Lower leg skin (tissue), 4 donors: Measurements from ENCODE around the gene JPH3. TPM values are rescaled to one million over a fixed set of nuclear protein-coding genes. Genes with fewer than 3 reads are reported as not detected.

Experiments
- DNase-seq, 2 donors: peaks; one replicate each; pipeline ENCODE4 v3.0.0-alpha.2; 2019; ENCODE audit warnings: low spot score in 2 of 2
- H3K4me3 ChIP-seq: fragments of 200-600 bp; sonication (generic); 2 replicates; pipeline ENCODE4 v1.5.1; 2017; ENCODE audit warnings: mild to moderate bottlenecking, low read depth; ENCODE audit not compliant: poor library complexity, severe bottlenecking
- CTCF ChIP-seq, 3 donors: fragments of 450-650 bp; IDR thresholded peaks; one replicate each; pipeline ENCODE4 v1.5.1; 2016; ENCODE audit warnings: antibody characterized with exemption in 3 of 3, mild to moderate bottlenecking in 3 of 3, moderate library complexity in 2 of 3
- POLR2A ChIP-seq, 2 donors: fragments of 450-650 bp; IDR thresholded peaks; one replicate each; pipeline ENCODE4 v1.6.1; 2016 to 2017; ENCODE audit warnings: antibody characterized with exemption in 2 of 2, mild to moderate bottlenecking in 1 of 2, moderate library complexity in 1 of 2
- WGBS, 2 donors: methylation state at CpG; one replicate each; pipeline ENCODE4 v1.1.5; 2018; 5-methylcytosine and 5-hydroxymethylcytosine counted together
- intact Hi-C: fragments of 100-400 bp; cut with DNase I; formaldehyde crosslinking; loops from one replicate; pipeline ENCODE4 v1.15.0; 2023; ENCODE audit warnings: low total_unique reads
- total RNA-seq, 4 donors: library from RNA; depleted of rRNA; stranded (reverse); fragments of >200 nt; gene quantifications; one replicate each; pipeline ENCODE4 v1.1.0, GENCODE V29; 2016

Gene JPH3
- total RNA-seq, 4 donors from 2014 or later, result not detected

GRCh38 chr16:87621550-87621829 lies 19.2 kb downstream of the JPH3 start:
- no peak for DNase-seq
- no peak overlapping the region for H3K4me3 ChIP-seq
- intact Hi-C loops, result no loop called here

GRCh38 chr16:87621976-87622713 lies 19.8 kb downstream of the JPH3 start:
- TF ChIP-seq POLR2A (IDR thresholded peaks at IDR 0.05), result no peak
- TF ChIP-seq CTCF (IDR thresholded peaks at IDR 0.05), result no peak
- 57 to 68% methylated on average over 13 to 15 of the region's 15 CpGs for WGBS, 2 donors
- H3K4me3 ChIP-seq, result no peak overlapping the region
- intact Hi-C loops, result no loop called here
- no peak for DNase-seq

More at GRCh38 chr16:87621550-87621829, 19.2 kb downstream of the JPH3 start:
- TF ChIP-seq POLR2A (IDR thresholded peaks at IDR 0.05), result no peak
- no peak for TF ChIP-seq CTCF (IDR thresholded peaks at IDR 0.05)
- 58 to 59% methylated on average over 3 to 8 of the region's 8 CpGs for WGBS, 2 donors

- DNase-seq, result no peak
- TF ChIP-seq CTCF (IDR thresholded peaks at IDR 0.05) (no peak), POLR2A (IDR thresholded peaks at IDR 0.05) (no peak)
- 85 to 89% methylated on average over 7 to 8 of the region's 10 CpGs for WGBS, 2 donors
- intact Hi-C loops, result no loop called here
- no peak overlapping the region for H3K4me3 ChIP-seq
Measured at GRCh38 chr16:87622756-87623319, 20.5 kb downstream of the JPH3 start.

- H3K4me3 ChIP-seq, result no peak overlapping the region
- TF ChIP-seq POLR2A (IDR thresholded peaks at IDR 0.05), result no peak
- WGBS, 2 donors, result 82 to 88% methylated on average over 11 to 13 of the region's 13 CpGs
- intact Hi-C loops, result no loop called here
- DNase-seq, result no peak
Measured at GRCh38 chr16:87625241-87625797, 23.0 kb downstream of the JPH3 start.

- no peak for DNase-seq
- WGBS, 2 donors, result 54 to 67% methylated on average over 10 to 14 of the region's 14 CpGs
- H3K4me3 ChIP-seq, result no peak overlapping the region
- no peak for TF ChIP-seq POLR2A (IDR thresholded peaks at IDR 0.05)
- intact Hi-C loops, result no loop called here
Measured at GRCh38 chr16:87626401-87626800, 24.1 kb downstream of the JPH3 start.

- WGBS, 2 donors, result 37 to 45% methylated on average over 6 of the region's 6 CpGs
- H3K4me3 ChIP-seq, result no peak overlapping the region
- TF ChIP-seq CTCF (IDR thresholded peaks at IDR 0.05), result no peak
- no peak for TF ChIP-seq POLR2A (IDR thresholded peaks at IDR 0.05)
- intact Hi-C loops, result no loop called here
- no peak for DNase-seq
Measured at GRCh38 chr16:87626905-87627304, 24.6 kb downstream of the JPH3 start.
